Keratinocyte (primary cell): ENCODE data around the gene EEF1A2.

Source experiments
- CTCF ChIP-seq, 3 experiments: IDR thresholded peaks in 1 of 3; conservative IDR thresholded peaks in 1 of 3; optimal IDR thresholded peaks in 1 of 3; 2 replicates in 2 of 3; 3 replicates in 1 of 3; pipeline versions ENCODE3 to v1.5.1; 2011; ENCODE audit warnings: low read length in 3 of 3, mild to moderate bottlenecking in 3 of 3, moderate library complexity in 2 of 3, control low read depth in 1 of 3, inconsistent platforms in 1 of 3; ENCODE audit not compliant: insufficient read depth in 2 of 3; ENCODE audit errors: extremely low read depth in 1 of 3
- EZH2 ChIP-seq: IDR thresholded peaks from one replicate; pipeline ENCODE4 v1.6.1; 2012; ENCODE audit warnings: inconsistent platforms, mild to moderate bottlenecking, low read length, moderate library complexity

DNA sequence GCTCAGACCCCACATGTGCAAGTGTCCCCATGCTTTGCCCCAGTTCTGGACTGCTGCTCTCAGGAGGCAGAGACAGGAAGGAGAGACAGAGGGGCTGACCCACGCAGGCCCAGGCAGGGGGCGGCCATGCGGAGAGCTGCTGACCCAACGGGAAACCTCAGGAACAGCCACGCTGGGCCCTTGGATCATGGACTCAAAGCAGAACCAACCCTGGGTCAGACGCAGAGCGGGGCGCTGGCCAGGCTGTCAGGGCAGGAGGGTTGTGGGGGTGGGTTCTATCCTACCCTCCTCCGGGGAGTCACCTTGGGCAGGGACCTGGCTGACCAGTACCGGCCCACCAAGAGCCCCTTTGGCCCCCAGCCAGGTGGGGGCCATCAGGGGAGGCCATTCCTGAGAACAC, 28.5 kb downstream of the EEF1A2 start:
- TF ChIP-seq CTCF (optimal IDR thresholded peaks at IDR 0.05 in 1 of 3, IDR thresholded peaks at IDR 0.05 in 1 of 3, conservative IDR thresholded peaks at IDR 0.05 in 1 of 3; ENCODE audit: extremely low read depth in 1 of 3, insufficient read depth in 2 of 3, low read length in 3 of 3) (no peak), EZH2 (no peak)
